Tibial artery (tissue), 4 donors: ENCODE results near the gene CHRDL2.

ENCODE experiments used
- DNase-seq, 2 donors: peaks; one replicate each; pipeline ENCODE4 v3.0.0-alpha.2; 2019
- H3K27ac ChIP-seq, 2 donors: fragments of 200-600 bp; sonication (generic) in 1 of 2; 1 replicate in 1 of 2; 2 replicates in 1 of 2; pipeline ENCODE4 v1.5.1; 2018 to 2019; ENCODE audit warnings: mild to moderate bottlenecking in 1 of 2
- H3K27me3 ChIP-seq, 2 donors: fragments of 200-600 bp; sonication (generic) in 1 of 2; one replicate each; pipeline versions ENCODE4 v1.5.1 to v1.6.0; 2016 to 2019
- H3K36me3 ChIP-seq, 3 donors: fragments of 200-600 bp; sonication (generic) in 2 of 3; one replicate each; pipeline ENCODE4 v1.5.1; 2016 to 2019; ENCODE audit warnings: mild to moderate bottlenecking in 2 of 3
- H3K4me1 ChIP-seq, 4 donors: fragments of 200-600 bp; sonication (generic) in 2 of 4; 1 replicate in 3 of 4; 2 replicates in 1 of 4; pipeline ENCODE4 v1.5.1; 2016 to 2019
- H3K4me3 ChIP-seq, 2 donors: fragments of 200-600 bp; sonication (generic) in 1 of 2; 1 replicate in 1 of 2; 2 replicates in 1 of 2; pipeline ENCODE4 v1.5.1; 2018 to 2019; ENCODE audit warnings: mild to moderate bottlenecking in 2 of 2
- H3K9me3 ChIP-seq, 3 donors: fragments of 200-600 bp; sonication (generic) in 1 of 3; one replicate each; pipeline ENCODE4 v1.5.1; 2016 to 2019
- CTCF ChIP-seq, 2 experiments: fragments of 200-600 bp in 1 of 2; fragments of 450-650 bp in 1 of 2; IDR thresholded peaks; one replicate each; pipeline ENCODE4 v1.5.1; 2017 to 2019; ENCODE audit warnings: antibody characterized with exemption in 2 of 2, mild to moderate bottlenecking in 1 of 2, moderate library complexity in 1 of 2
- intact Hi-C: fragments of 100-400 bp; cut with DNase I; formaldehyde crosslinking; loops from one replicate; pipeline ENCODE4 v1.15.0; 2023; ENCODE audit warnings: low total_unique reads

CHRDL2 gene

GRCh38 chr11:74723511-74723910 lies 7.7 kb downstream of the CHRDL2 start:
- no peaks in the 10 kb centered on the region for H3K27me3 ChIP-seq
- intact Hi-C loops, result loop anchor here (5.0 kb wide), 1 partner anchor 91 kb away; no protein-coding TSS in a partner anchor

GRCh38 chr11:74721479-74721835 lies 9.8 kb downstream of the CHRDL2 start:
- TF ChIP-seq CTCF (IDR thresholded peaks at IDR 0.05), result no peak
- DNase-seq, result no peak
- H3K4me1 ChIP-seq, result peaks cover 0 to 39% (median 32%) of the 10 kb centered on the region in 4 donors
- H3K9me3 ChIP-seq, result no peaks in the 10 kb centered on the region
- peak overlapping the region; percentile 62 to 83 for H3K27ac ChIP-seq
- H3K36me3 ChIP-seq, result no peaks in the 10 kb centered on the region
- intact Hi-C loops, result loop anchor here (5.0 kb wide), 1 partner anchor 89 kb away; no protein-coding TSS in a partner anchor
- H3K4me3 ChIP-seq, result no peak overlapping the region
- no peaks in the 10 kb centered on the region for H3K27me3 ChIP-seq

More at GRCh38 chr11:74723511-74723910, 7.7 kb downstream of the CHRDL2 start:
- no peak overlapping the region for H3K4me3 ChIP-seq
- no peak for TF ChIP-seq CTCF (IDR thresholded peaks at IDR 0.05)
- no peaks in the 10 kb centered on the region for H3K36me3 ChIP-seq
- peaks cover 0 to 27% (median 18%) of the 10 kb centered on the region in 4 donors for H3K4me1 ChIP-seq
- no peaks in the 10 kb centered on the region for H3K9me3 ChIP-seq
- no peak for DNase-seq
- H3K27ac ChIP-seq, result no peak overlapping the region

GRCh38 chr11:74720596-74721478 lies 10.4 kb downstream of the CHRDL2 start:
- peak; percentile 71 to 82 for DNase-seq
- Histone ChIP-seq H3K27ac (peak overlapping the region; percentile 62 to 83), H3K4me1 (peaks cover 0 to 35% (median 29%) of the 10 kb centered on the region in 4 donors), H3K9me3 (no peaks in the 10 kb centered on the region), H3K4me3 (no peak overlapping the region), H3K27me3 (no peaks in the 10 kb centered on the region), H3K36me3 (no peaks in the 10 kb centered on the region)
- no peak for TF ChIP-seq CTCF (IDR thresholded peaks at IDR 0.05)
- intact Hi-C loops, result loop anchor here (5.0 kb wide), 1 partner anchor 89 kb away; no protein-coding TSS in a partner anchor

- Histone ChIP-seq H3K4me1 (peaks cover 0 to 35% (median 29%) of the 10 kb centered on the region in 4 donors), H3K27ac (peak overlapping the region in 1 of 2 donors; percentile 79)
These were observed 12.2 kb downstream of the CHRDL2 start for GRCh38 chr11:74719011-74719410.

More at GRCh38 chr11:74719011-74719410, 12.2 kb downstream of the CHRDL2 start:
- H3K9me3 ChIP-seq, result no peaks in the 10 kb centered on the region
- intact Hi-C loops, result no loop called here
- H3K4me3 ChIP-seq, result no peak overlapping the region
- TF ChIP-seq CTCF (IDR thresholded peaks at IDR 0.05), result no peak
- H3K36me3 ChIP-seq, result no peaks in the 10 kb centered on the region
- no peak for DNase-seq
- no peaks in the 10 kb centered on the region for H3K27me3 ChIP-seq
